ENCODE measurements around the gene NUP205. TPM values are rescaled to one million over a fixed set of nuclear protein-coding genes. Genes with fewer than 3 reads are reported as not detected.
"Not testable (repeated sequence)": the region's sequence is repeated elsewhere in the genome, so short reads cannot be mapped to it uniquely, and the experiment has no call there.

Gene NUP205
- total RNA-seq, 2 experiments from 2014 or later, result 84.8 to 92.7 TPM

GRCh38 chr7:135672560-135673359 lies 115.0 kb downstream of the NUP205 start:
- Mint-ChIP-seq H3K4me3 (no peak overlapping the region), H3K9me3 (no peaks in the 10 kb centered on the region), H3K4me1 (peaks cover 8% of the 10 kb centered on the region), H3K36me3 (peaks cover 23% of the 10 kb centered on the region), H3K27me3 (no peaks in the 10 kb centered on the region), H3K27ac (no peak overlapping the region)
- ATAC-seq (ENCODE audit: low read depth), result peak; percentile 39
- POLR2A ChIA-PET, result no interaction called here
- DNase-seq, result no peak

- Mint-ChIP-seq H3K27ac (no peak overlapping the region), H3K27me3 (no peaks in the 10 kb centered on the region), H3K4me1 (peaks cover 8% of the 10 kb centered on the region), H3K4me3 (no peak overlapping the region), H3K9me3 (no peaks in the 10 kb centered on the region), H3K36me3 (peaks cover 19% of the 10 kb centered on the region)
- DNase-seq (no peak), ATAC-seq (ENCODE audit: low read depth) (no peak)
- POLR2A ChIA-PET, result no interaction called here
These were observed 115.6 kb downstream of the NUP205 start for GRCh38 chr7:135673360-135673706.

GRCh38 chr7:135678612-135679575 lies 121.2 kb downstream of the NUP205 start:
- Mint-ChIP-seq H3K27me3 (peaks cover 2% of the 10 kb centered on the region), H3K36me3 (peaks cover 20% of the 10 kb centered on the region)

GRCh38 chr7:135681762-135682161 lies 124.0 kb downstream of the NUP205 start:
- H3K27ac Mint-ChIP-seq, result no peak overlapping the region
- H3K27me3 Mint-ChIP-seq, result peaks cover 2% of the 10 kb centered on the region
- H3K4me1 Mint-ChIP-seq, result peaks cover 13% of the 10 kb centered on the region
- ATAC-seq (ENCODE audit: low read depth) (no peak), DNase-seq (no peak)
- H3K36me3 Mint-ChIP-seq, result peaks cover 11% of the 10 kb centered on the region
- POLR2A ChIA-PET, result no interaction called here
- H3K9me3 Mint-ChIP-seq, result no peaks in the 10 kb centered on the region
- no peak overlapping the region for H3K4me3 Mint-ChIP-seq

More at GRCh38 chr7:135678612-135679575, 121.2 kb downstream of the NUP205 start:
- no peak overlapping the region for H3K4me3 Mint-ChIP-seq
- H3K27ac Mint-ChIP-seq, result no peak overlapping the region
- DNase-seq (no peak), ATAC-seq (ENCODE audit: low read depth) (no peak)
- H3K4me1 Mint-ChIP-seq, result peaks cover 13% of the 10 kb centered on the region
- no peaks in the 10 kb centered on the region for H3K9me3 Mint-ChIP-seq
- POLR2A ChIA-PET, result interaction anchor here (0.7 kb wide), 1 partner anchor 42 kb away, joined by 3 read pairs; no protein-coding TSS in a partner anchor

- ATAC-seq (ENCODE audit: low read depth) (no peak), DNase-seq (no peak)
- POLR2A ChIA-PET, result no interaction called here
- Mint-ChIP-seq H3K27me3 (peaks cover 2% of the 10 kb centered on the region), H3K4me1 (peaks cover 13% of the 10 kb centered on the region), H3K9me3 (no peaks in the 10 kb centered on the region), H3K36me3 (peaks cover 9% of the 10 kb centered on the region), H3K4me3 (no peak overlapping the region), H3K27ac (no peak overlapping the region)
These were observed 124.5 kb downstream of the NUP205 start for GRCh38 chr7:135682191-135682590.

- Mint-ChIP-seq H3K9me3 (no peaks in the 10 kb centered on the region), H3K36me3 (peaks cover 7% of the 10 kb centered on the region), H3K27ac (no peak overlapping the region), H3K4me3 (no peak overlapping the region), H3K27me3 (peaks cover 2% of the 10 kb centered on the region), H3K4me1 (peaks cover 13% of the 10 kb centered on the region)
- ATAC-seq (ENCODE audit: low read depth), result no peak
- POLR2A ChIA-PET, result no interaction called here
- DNase-seq, result no peak
These were observed 125.9 kb downstream of the NUP205 start for GRCh38 chr7:135683609-135684008.

GRCh38 chr7:135684136-135684535 lies 126.4 kb downstream of the NUP205 start:
- Mint-ChIP-seq H3K27ac (no peak overlapping the region), H3K9me3 (no peaks in the 10 kb centered on the region), H3K27me3 (peaks cover 2% of the 10 kb centered on the region), H3K4me1 (peaks cover 13% of the 10 kb centered on the region), H3K36me3 (peaks cover 2% of the 10 kb centered on the region), H3K4me3 (no peak overlapping the region)
- POLR2A ChIA-PET, result no interaction called here
- ATAC-seq (ENCODE audit: low read depth) (no peak), DNase-seq (no peak)

- H3K4me3 Mint-ChIP-seq, result no peak overlapping the region
- peaks cover 2% of the 10 kb centered on the region for H3K36me3 Mint-ChIP-seq
- peaks cover 13% of the 10 kb centered on the region for H3K4me1 Mint-ChIP-seq
- no peaks in the 10 kb centered on the region for H3K9me3 Mint-ChIP-seq
- DNase-seq (no peak), ATAC-seq (ENCODE audit: low read depth) (no peak)
- H3K27me3 Mint-ChIP-seq, result peaks cover 2% of the 10 kb centered on the region
- no peak overlapping the region for H3K27ac Mint-ChIP-seq
- POLR2A ChIA-PET, result no interaction called here
These were observed 127.0 kb downstream of the NUP205 start for GRCh38 chr7:135684699-135685098.

GRCh38 chr7:135685306-135686084 lies 127.8 kb downstream of the NUP205 start:
- Mint-ChIP-seq H3K9me3 (no peaks in the 10 kb centered on the region), H3K36me3 (peaks cover 2% of the 10 kb centered on the region), H3K27me3 (peaks cover 2% of the 10 kb centered on the region), H3K27ac (no peak overlapping the region), H3K4me1 (peaks cover 11% of the 10 kb centered on the region), H3K4me3 (no peak overlapping the region)
- DNase-seq, result no peak
- no peak for ATAC-seq (ENCODE audit: low read depth)
- POLR2A ChIA-PET, result no interaction called here

GRCh38 chr7:135687466-135687865 lies 129.7 kb downstream of the NUP205 start:
- POLR2A ChIA-PET, result no interaction called here
- Mint-ChIP-seq H3K9me3 (no peaks in the 10 kb centered on the region), H3K27me3 (peaks cover 2% of the 10 kb centered on the region), H3K4me3 (no peak overlapping the region), H3K36me3 (peaks cover 2% of the 10 kb centered on the region), H3K27ac (no peak overlapping the region), H3K4me1 (no peaks in the 10 kb centered on the region)
- no peak for ATAC-seq (ENCODE audit: low read depth)
- DNase-seq, result no peak

- H3K36me3 Mint-ChIP-seq, result no peaks in the 10 kb centered on the region
- no peak for ATAC-seq (ENCODE audit: low read depth)
- H3K4me1 Mint-ChIP-seq, result no peaks in the 10 kb centered on the region
These were observed 132.8 kb downstream of the NUP205 start for GRCh38 chr7:135690566-135690965.

GRCh38 chr7:135692055-135692454 lies 134.3 kb downstream of the NUP205 start:
- Mint-ChIP-seq H3K36me3 (no peaks in the 10 kb centered on the region), H3K9me3 (no peaks in the 10 kb centered on the region), H3K27me3 (no peaks in the 10 kb centered on the region), H3K27ac (no peak overlapping the region), H3K4me1 (no peaks in the 10 kb centered on the region), H3K4me3 (no peak overlapping the region)
- DNase-seq, result no peak
- POLR2A ChIA-PET, result no interaction called here
- ATAC-seq (ENCODE audit: low read depth), result no peak

More at GRCh38 chr7:135690566-135690965, 132.8 kb downstream of the NUP205 start:
- H3K27ac Mint-ChIP-seq, result no peak overlapping the region
- H3K27me3 Mint-ChIP-seq, result no peaks in the 10 kb centered on the region
- no peak for DNase-seq
- no peak overlapping the region for H3K4me3 Mint-ChIP-seq
- no peaks in the 10 kb centered on the region for H3K9me3 Mint-ChIP-seq
- POLR2A ChIA-PET, result interaction anchor here (0.5 kb wide), 1 partner anchor 20 kb away, joined by 5 read pairs; no protein-coding TSS in a partner anchor

- not testable (repeated sequence) for H3K4me3 Mint-ChIP-seq; DNase-seq; H3K9me3 Mint-ChIP-seq; H3K27me3 Mint-ChIP-seq; ATAC-seq (ENCODE audit: low read depth); H3K4me1 Mint-ChIP-seq; H3K27ac Mint-ChIP-seq; H3K36me3 Mint-ChIP-seq
- POLR2A ChIA-PET, result interaction anchor here (0.7 kb wide), 1 partner anchor 280 kb away, joined by 6 read pairs; no protein-coding TSS in a partner anchor
These were observed 134.9 kb downstream of the NUP205 start for GRCh38 chr7:135692606-135693005.
